Measurements from ENCODE around the gene IKZF2. TPM values are rescaled to one million over a fixed set of nuclear protein-coding genes. Genes with fewer than 3 reads are reported as not detected.

Gene IKZF2
- total RNA-seq, 1 experiment from 2014 or later = 3.0 TPM

DNA sequence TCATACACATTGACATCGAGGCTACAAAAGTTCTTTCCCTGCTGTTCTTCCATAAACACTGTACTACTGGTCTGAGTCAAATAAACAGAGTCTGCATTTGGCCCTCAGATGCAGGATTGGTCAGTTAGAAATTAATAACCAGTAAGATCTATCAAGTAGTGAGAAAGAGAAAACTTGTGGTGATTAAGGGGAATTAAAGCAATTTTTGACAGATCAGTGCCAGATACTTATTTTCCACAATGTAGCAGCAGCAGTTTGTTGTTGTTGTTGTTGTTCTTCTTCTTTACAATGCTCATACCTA, 85.0 kb downstream of the IKZF2 start:
- H3K9me3 Mint-ChIP-seq = no peaks in the 10 kb centered on the region
- H3K56ac ChIP-seq (ENCODE audit: insufficient read length, low read depth, low read length) = no peak overlapping the region
- no peak overlapping the region for H3K9ac ChIP-seq (ENCODE audit: extremely low read depth, insufficient read length, low read length)
- no peak overlapping the region for H2AK5ac ChIP-seq (ENCODE audit: insufficient read length, low read length)
- no peak overlapping the region for H4K5ac ChIP-seq (ENCODE audit: insufficient read length, low read depth, low read length)
- no peak overlapping the region for H2BK5ac ChIP-seq (ENCODE audit: insufficient read length, low read length)
- TF ChIP-seq CTCF (conservative IDR thresholded peaks at IDR 0.05) = no peak
- H3K23me2 ChIP-seq (ENCODE audit: insufficient read length, low read depth, low read length, poor library complexity, severe bottlenecking) = no peaks in the 10 kb centered on the region
- peaks cover 21 to 23% of the 10 kb centered on the region in 2 experiments for H3K4me1 Mint-ChIP-seq
- no peak overlapping the region for H3K4me3 Mint-ChIP-seq
- no peak overlapping the region for H3K14ac ChIP-seq (ENCODE audit: insufficient read depth, low read length)
- H2BK15ac ChIP-seq (ENCODE audit: low read depth, low read length) = no peak overlapping the region
- H2BK20ac ChIP-seq (ENCODE audit: low read depth, low read length, poor library complexity, severe bottlenecking) = no peak overlapping the region
- H3K36me3 Mint-ChIP-seq (ENCODE audit: insufficient read depth in 1 of 3, low read depth in 3 of 3) = no peaks in the 10 kb centered on the region
- H3K23ac ChIP-seq (ENCODE audit: insufficient read length, low read depth, low read length) = no peak overlapping the region
- H2AFZ ChIP-seq (ENCODE audit: low read length) = no peak overlapping the region
- no peak overlapping the region for H2BK120ac ChIP-seq (ENCODE audit: low read depth, low read length, poor library complexity, severe bottlenecking)
- WGBS (ENCODE audit: extremely low coverage, insufficient read length, low lambda C conversion rate) = no CpG with 5 or more reads among the region's 1 CpG
- no peak overlapping the region for H3K4me2 ChIP-seq (ENCODE audit: insufficient read depth, insufficient read length, low read length)
- no peaks in the 10 kb centered on the region for H3K79me1 ChIP-seq (ENCODE audit: insufficient read depth, low read depth, low read length, poor library complexity, severe bottlenecking)
- H3K18ac ChIP-seq (ENCODE audit: insufficient read length, low read depth, low read length) = no peak overlapping the region
- H3K27me3 ChIP-seq (ENCODE audit: insufficient read depth, low read length) = no peaks in the 10 kb centered on the region
- no peak overlapping the region for H4K91ac ChIP-seq (ENCODE audit: insufficient read length, low read depth, low read length)
- peak overlapping the region in 1 of 3 experiments; percentile 52; a peak in 3 of 7 replicates for H3K27ac Mint-ChIP-seq
- H3K27ac ChIP-seq (ENCODE audit: insufficient read length, low read depth, low read length) = no peak overlapping the region
- no peak overlapping the region for H2BK12ac ChIP-seq (ENCODE audit: insufficient read length, low read depth, low read length)
- no peaks in the 10 kb centered on the region for H3K4me1 ChIP-seq (ENCODE audit: insufficient read depth, low read length)
- H4K8ac ChIP-seq (replicated peaks; ENCODE audit: insufficient read length, low read depth, low read length) = no peak overlapping the region
- no peaks in the 10 kb centered on the region for H3K27me3 Mint-ChIP-seq (ENCODE audit: low read depth)
- no peaks in the 10 kb centered on the region for H3K9me3 ChIP-seq (ENCODE audit: control insufficient read depth, low read depth, low read length)
- DNase-seq = no peak
- H3K4ac ChIP-seq (ENCODE audit: low read depth, low read length) = no peak overlapping the region
- H3K79me2 ChIP-seq (ENCODE audit: insufficient read depth, low read length) = no peaks in the 10 kb centered on the region
- H3T11ph ChIP-seq (ENCODE audit: low read length) = no peak overlapping the region
- H4K20me1 ChIP-seq (ENCODE audit: control insufficient read depth, insufficient read depth, insufficient read length) = no peaks in the 10 kb centered on the region
